GM12878 (cell line): ENCODE data around the gene ARF5.

ENCODE experiments used
- CEBPZ ChIP-seq: fragments of 150-350 bp; IDR thresholded peaks from 2 replicates; pipeline ENCODE4 v1.6.1; 2016; ENCODE audit warnings: low read depth, low read length
- CTCF ChIP-seq, 3 experiments: IDR thresholded peaks in 2 of 3; conservative IDR thresholded peaks in 1 of 3; 2 replicates each; pipeline ENCODE4 v1.5.1; 2011; ENCODE audit warnings: low read depth in 3 of 3, low read length in 3 of 3, mild to moderate bottlenecking in 3 of 3, control low read depth in 2 of 3, moderate library complexity in 2 of 3, inconsistent platforms in 1 of 3, mixed read lengths in 1 of 3; ENCODE audit not compliant: control insufficient read depth in 2 of 3, insufficient read depth in 1 of 3; ENCODE audit errors: extremely low read depth in 1 of 3
- ELK1 ChIP-seq: IDR thresholded peaks from 2 replicates; pipeline ENCODE4 v1.6.1; 2012; ENCODE audit warnings: low read depth, low read length, improper control_type of control experiment
- ESRRA ChIP-seq: IDR thresholded peaks from 2 replicates; pipeline ENCODE4 v1.6.1; 2012; ENCODE audit warnings: mild to moderate bottlenecking, low read length, improper control_type of control experiment
- EZH2 ChIP-seq: IDR thresholded peaks from 2 replicates; pipeline ENCODE4 v1.6.1; 2012; ENCODE audit warnings: low read depth, mild to moderate bottlenecking, control low read depth, inconsistent platforms, low read length, borderline replicate concordance; ENCODE audit not compliant: control insufficient read depth
- KDM1A ChIP-seq: fragments of 200-600 bp; sonication (generic); IDR thresholded peaks from 2 replicates; pipeline ENCODE4 v1.6.1; 2016; ENCODE audit warnings: borderline replicate concordance
- MAX ChIP-seq: IDR thresholded peaks from 2 replicates; pipeline ENCODE4 v1.6.1; 2012; ENCODE audit warnings: low read depth, low read length, improper control_type of control experiment
- NR2C2 ChIP-seq: IDR thresholded peaks from 2 replicates; pipeline ENCODE4 v1.6.1; 2011; ENCODE audit warnings: borderline replicate concordance, low read depth; ENCODE audit not compliant: control insufficient read depth, insufficient read length
- POLR2A ChIP-seq: IDR thresholded peaks from 2 replicates; pipeline ENCODE4 v1.6.1; 2011; ENCODE audit warnings: low read depth, mild to moderate bottlenecking, low read length
- REST ChIP-seq: IDR thresholded peaks from 2 replicates; pipeline ENCODE4 v1.6.1; 2012; ENCODE audit warnings: mild to moderate bottlenecking, low read depth, low read length
- RFX5 ChIP-seq: IDR thresholded peaks from 2 replicates; pipeline ENCODE4 v1.6.1; 2011; ENCODE audit warnings: low read depth, low read length, improper control_type of control experiment
- SMAD1 ChIP-seq: fragments of 450-650 bp; IDR thresholded peaks from 2 replicates; pipeline ENCODE4 v1.6.1; 2018; ENCODE audit warnings: mild to moderate bottlenecking, low read depth; ENCODE audit not compliant: partially characterized antibody
- TCF12 ChIP-seq: IDR thresholded peaks from 2 replicates; pipeline ENCODE4 v1.6.1; 2011; ENCODE audit warnings: low read depth, mild to moderate bottlenecking, low read length

GRCh38 chr7:127588697-127589482 is 679 bp downstream of the ARF5 start:
- TF ChIP-seq CTCF (IDR thresholded peaks at IDR 0.05 in 2 of 3, conservative IDR thresholded peaks at IDR 0.05 in 1 of 3; ENCODE audit: control insufficient read depth in 2 of 3, extremely low read depth in 1 of 3, insufficient read depth in 1 of 3, low read depth in 3 of 3, low read length in 3 of 3) (peak; percentile 31 to 68 (median 37); a peak in 5 of 6 replicates), NR2C2 (no peak), SMAD1 (no peak), POLR2A (no peak), RFX5 (no peak), EZH2 (no peak), KDM1A (no peak), REST (no peak), TCF12 (0 out of 2 replicates have a peak, but pooled peaks have one; percentile 14), MAX (no peak), CEBPZ (no peak), ELK1 (no peak), ESRRA (no peak)
